ENCODE results near the gene ACOT7.

DNA sequence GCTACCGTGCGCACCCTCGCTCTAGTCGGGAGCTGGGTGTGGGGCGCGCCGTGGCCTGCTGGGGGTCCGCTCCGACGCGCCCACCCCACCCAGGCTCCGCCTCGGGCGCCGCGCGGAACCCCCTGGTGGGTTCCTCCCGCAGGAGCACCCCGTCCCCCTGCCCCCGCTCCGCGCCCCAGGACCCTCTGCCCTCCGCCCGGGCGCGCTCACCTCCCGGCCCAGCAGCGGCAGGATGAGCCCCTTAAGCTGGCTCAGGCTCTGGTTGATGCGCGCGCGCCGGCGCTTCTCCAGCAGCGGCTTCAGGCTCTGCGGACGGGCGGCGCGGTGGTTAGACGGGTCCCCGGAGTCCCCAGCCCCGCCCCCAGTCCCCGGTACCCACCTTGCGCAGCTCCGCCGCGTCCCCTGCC, 25.8 kb upstream of the ACOT7 start:
- TF ChIP-seq, protein P1, sequence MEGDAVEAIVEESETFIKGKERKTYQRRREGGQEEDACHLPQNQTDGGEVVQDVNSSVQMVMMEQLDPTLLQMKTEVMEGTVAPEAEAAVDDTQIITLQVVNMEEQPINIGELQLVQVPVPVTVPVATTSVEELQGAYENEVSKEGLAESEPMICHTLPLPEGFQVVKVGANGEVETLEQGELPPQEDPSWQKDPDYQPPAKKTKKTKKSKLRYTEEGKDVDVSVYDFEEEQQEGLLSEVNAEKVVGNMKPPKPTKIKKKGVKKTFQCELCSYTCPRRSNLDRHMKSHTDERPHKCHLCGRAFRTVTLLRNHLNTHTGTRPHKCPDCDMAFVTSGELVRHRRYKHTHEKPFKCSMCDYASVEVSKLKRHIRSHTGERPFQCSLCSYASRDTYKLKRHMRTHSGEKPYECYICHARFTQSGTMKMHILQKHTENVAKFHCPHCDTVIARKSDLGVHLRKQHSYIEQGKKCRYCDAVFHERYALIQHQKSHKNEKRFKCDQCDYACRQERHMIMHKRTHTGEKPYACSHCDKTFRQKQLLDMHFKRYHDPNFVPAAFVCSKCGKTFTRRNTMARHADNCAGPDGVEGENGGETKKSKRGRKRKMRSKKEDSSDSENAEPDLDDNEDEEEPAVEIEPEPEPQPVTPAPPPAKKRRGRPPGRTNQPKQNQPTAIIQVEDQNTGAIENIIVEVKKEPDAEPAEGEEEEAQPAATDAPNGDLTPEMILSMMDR (IDR thresholded peaks at IDR 0.05; ENCODE audit: low read depth, low read length, poor library complexity, severe bottlenecking), result no peak
- TF ChIP-seq EZH2phosphoT487 (IDR thresholded peaks at IDR 0.05; ENCODE audit: borderline replicate concordance, low read length), result no peak
